ENCODE data around the gene ADAMTS6. TPM values are rescaled to one million over a fixed set of nuclear protein-coding genes. Genes with fewer than 3 reads are reported as not detected.

The ADAMTS6 gene
- total and polyA plus RNA-seq, 2 experiments from 2014 or later: 0.78 to 2.0 TPM

GRCh38 chr5:65111961-65112658 is 369.6 kb downstream of the ADAMTS6 start (continued):
- TF ChIP-seq NANOG (IDR thresholded peaks at IDR 0.05; ENCODE audit: borderline replicate concordance) (no peak), EZH2 (IDR thresholded peaks at IDR 0.05; ENCODE audit: low read depth, unreplicated experiment) (no peak), POLR2AphosphoS5 (IDR thresholded peaks at IDR 0.05; ENCODE audit: low read depth) (no peak), JUNB (IDR thresholded peaks at IDR 0.05; ENCODE audit: unreplicated experiment) (no peak), STAT1 (IDR thresholded peaks at IDR 0.05; ENCODE audit: unreplicated experiment) (no peak), ZNF331 (CRISPR knock-in tag; IDR thresholded peaks at IDR 0.05; ENCODE audit: low read depth) (no peak), ZNF114 (CRISPR knock-in tag; IDR thresholded peaks at IDR 0.05) (no peak)

- H3F3A ChIP-seq (replicated peaks; ENCODE audit: low read depth): no peaks in the 10 kb centered on the region
- TF ChIP-seq ZNF331 (CRISPR knock-in tag; IDR thresholded peaks at IDR 0.05; ENCODE audit: low read depth) (no peak), ZNF462 (CRISPR knock-in tag; IDR thresholded peaks at IDR 0.05) (no peak), CREB1 (CRISPR knock-in tag; IDR thresholded peaks at IDR 0.05; ENCODE audit: low read depth) (no peak), ZNF114 (CRISPR knock-in tag; IDR thresholded peaks at IDR 0.05) (no peak)
- H3K36me3 Mint-ChIP-seq (ENCODE audit: low read depth): 0 out of 3 replicates have a peak, but pooled peaks cover 3% of the 10 kb centered on the region
- no peak for DNase-seq (ENCODE audit: low spot score)
- H3K27me3 Mint-ChIP-seq (ENCODE audit: insufficient read depth, low read depth, poor library complexity): peaks cover 3% of the 10 kb centered on the region
- no peak overlapping the region for H3K4me2 ChIP-seq
- no peaks in the 10 kb centered on the region for H3K79me2 ChIP-seq (replicated peaks; ENCODE audit: insufficient read depth)
- H3K9me2 ChIP-seq (ENCODE audit: insufficient read depth): peaks cover 3% of the 10 kb centered on the region
- no peaks in the 10 kb centered on the region for H3K27me3 ChIP-seq (ENCODE audit: insufficient read depth)
- no peaks in the 10 kb centered on the region for H3K36me3 ChIP-seq (ENCODE audit: insufficient read depth)
- H3K27ac Mint-ChIP-seq: no peak overlapping the region
- no peak overlapping the region for H2AFZ ChIP-seq
- no peaks in the 10 kb centered on the region for H4K20me1 ChIP-seq (replicated peaks; ENCODE audit: insufficient read depth)
- H3K4me1 ChIP-seq (ENCODE audit: insufficient read depth): peaks cover 4% of the 10 kb centered on the region
- H3K4me3 ChIP-seq: no peak overlapping the region
- ATAC-seq: no peak
- no peak overlapping the region for H3K4me3 Mint-ChIP-seq
- H3K4me1 Mint-ChIP-seq: peaks cover 2% of the 10 kb centered on the region
- no peaks in the 10 kb centered on the region; the same call in 2 of the 3 replicates for H3K9me3 Mint-ChIP-seq
- H3K27ac ChIP-seq (ENCODE audit: low read depth): no peak overlapping the region
Measured at GRCh38 chr5:65108786-65109743, 372.7 kb downstream of the ADAMTS6 start.

All from GM23338 (cell line).